ENCODE measurements around the gene TMOD3. TPM values are rescaled to one million over a fixed set of nuclear protein-coding genes. Genes with fewer than 3 reads are reported as not detected.

Gene TMOD3
- total and polyA plus RNA-seq, 2 donors (not counting 3 experiments of a cell fraction or from before 2014, with no cell fraction given) = 10.4 to 64.3 TPM

DNA sequence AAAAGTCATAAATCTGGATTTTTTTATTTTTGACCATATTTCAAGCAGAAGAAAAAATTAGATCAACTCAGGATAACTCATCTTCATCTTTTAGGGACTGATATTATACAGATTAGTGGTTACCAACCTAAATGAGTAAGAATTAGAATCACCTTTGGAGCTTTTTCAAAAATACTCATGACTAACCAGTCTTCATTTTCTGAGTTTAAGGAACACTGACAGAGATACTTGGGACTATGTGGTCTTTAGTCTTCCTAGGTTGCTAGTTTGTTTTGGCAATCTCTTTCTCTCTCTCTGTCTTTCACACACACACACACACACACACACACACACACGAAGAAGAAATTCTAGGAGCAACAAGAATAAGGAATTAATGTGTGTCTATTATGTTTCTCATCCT is 50.1 kb downstream of the TMOD3 start:
- FAIRE-seq = no peak
- intact Hi-C loops (cut with micrococcal nuclease) = loop anchor here (1.0 to 5.0 kb wide), 4 partner anchors 33 to 613 kb away; no protein-coding TSS in a partner anchor
- H3K27me3 ChIP-seq (ENCODE audit: control insufficient read depth in 2 of 2, insufficient read depth in 2 of 2, low read length in 2 of 2) = no peaks in the 10 kb centered on the region
- H3K4me3 ChIP-seq (replicated peaks in 1 of 3; ENCODE audit: insufficient read depth in 1 of 3, low read depth in 1 of 3, low read length in 3 of 3) = peak overlapping the region in 1 of 3 experiments; percentile 24
- ChIA-PET POLR2A (interaction anchor here (0.6 kb wide), 1 partner anchor 25 kb away, joined by 7 read pairs; no protein-coding TSS in a partner anchor), CTCF (interaction anchor here (0.8 to 2.7 kb wide), 7 partner anchors 9 to 103 kb away, joined by 3 to 23 read pairs (median 3); no protein-coding TSS in a partner anchor)
- peak overlapping the region; percentile 83 for H3K9ac ChIP-seq (replicated peaks; ENCODE audit: extremely low read depth, insufficient read depth, low read length)
- H3K9me3 ChIP-seq (replicated peaks; ENCODE audit: control insufficient read depth, insufficient read depth, low read length) = no peaks in the 10 kb centered on the region
- dilution Hi-C loops (cut with MboI; ENCODE audit: extremely low pct_ligation_motif_present, low sequenced_read_pairs) = no loop called here
- no TSS peak for BruUV-seq (replicated peaks)
- peaks cover 55% of the 10 kb centered on the region for H3K79me2 ChIP-seq (ENCODE audit: control insufficient read depth, insufficient read depth, low read length)
- TF ChIP-seq, protein P1, sequence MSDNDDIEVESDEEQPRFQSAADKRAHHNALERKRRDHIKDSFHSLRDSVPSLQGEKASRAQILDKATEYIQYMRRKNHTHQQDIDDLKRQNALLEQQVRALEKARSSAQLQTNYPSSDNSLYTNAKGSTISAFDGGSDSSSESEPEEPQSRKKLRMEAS (IDR thresholded peaks at IDR 0.05; ENCODE audit: insufficient read depth, insufficient read length) = no peak
- TF ChIP-seq POLR2AphosphoS5 (IDR thresholded peaks at IDR 0.05; ENCODE audit: insufficient read depth, low read depth, low read length) (no peak), JUN (IDR thresholded peaks at IDR 0.05; ENCODE audit: borderline replicate concordance, insufficient read depth, insufficient read length, low read depth) (no peak), CTCF (IDR thresholded peaks at IDR 0.05; ENCODE audit: extremely low read depth in 1 of 2, insufficient read depth in 1 of 2, low read depth in 1 of 2, low read length in 2 of 2) (no peak), MYC (IDR thresholded peaks at IDR 0.05; ENCODE audit: low read depth, low read length) (no peak), EZH2 (IDR thresholded peaks at IDR 0.05; ENCODE audit: borderline replicate concordance, low read depth, low read length, severe bottlenecking) (no peak), POLR2A (IDR thresholded peaks at IDR 0.05; ENCODE audit: low read depth, low read length) (no peak), FOS (IDR thresholded peaks at IDR 0.05; ENCODE audit: borderline replicate concordance, insufficient read depth, low read length) (no peak), GATA2 (IDR thresholded peaks at IDR 0.05; ENCODE audit: insufficient read depth, insufficient read length, low read depth, low read length) (no peak)
- DNase-seq (ENCODE audit: low read depth, low spot score) = no peak
- H3K4me1 ChIP-seq (ENCODE audit: control insufficient read depth, extremely low read depth, insufficient read depth, low read length) = peaks cover 42% of the 10 kb centered on the region
- peak overlapping the region; percentile 74 for H3K4me2 ChIP-seq (ENCODE audit: insufficient read depth, low read length)
- no peaks in the 10 kb centered on the region for H3K9me1 ChIP-seq (replicated peaks; ENCODE audit: control insufficient read depth, extremely low read depth, insufficient read depth, low read length)
- peak overlapping the region; percentile 93 for H3K27ac ChIP-seq (ENCODE audit: insufficient read depth, low read depth, low read length)
- no peaks in the 10 kb centered on the region for H4K20me1 ChIP-seq (replicated peaks; ENCODE audit: control insufficient read depth, extremely low read depth, insufficient read depth, low read length)
- no peak overlapping the region for H2AFZ ChIP-seq (ENCODE audit: low read depth, low read length)
- peaks cover 0 to 4% of the 10 kb centered on the region in 2 experiments for H3K36me3 ChIP-seq (ENCODE audit: control insufficient read depth in 2 of 2, extremely low read depth in 1 of 2, insufficient read depth in 2 of 2, low read length in 2 of 2)
